ENCODE measurements around the gene OR4K2.
"Not testable (repeated sequence)": the region's sequence is repeated elsewhere in the genome, so short reads cannot be mapped to it uniquely, and the experiment has no call there.

OR4K2 gene, protein sequence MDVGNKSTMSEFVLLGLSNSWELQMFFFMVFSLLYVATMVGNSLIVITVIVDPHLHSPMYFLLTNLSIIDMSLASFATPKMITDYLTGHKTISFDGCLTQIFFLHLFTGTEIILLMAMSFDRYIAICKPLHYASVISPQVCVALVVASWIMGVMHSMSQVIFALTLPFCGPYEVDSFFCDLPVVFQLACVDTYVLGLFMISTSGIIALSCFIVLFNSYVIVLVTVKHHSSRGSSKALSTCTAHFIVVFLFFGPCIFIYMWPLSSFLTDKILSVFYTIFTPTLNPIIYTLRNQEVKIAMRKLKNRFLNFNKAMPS

DNA sequence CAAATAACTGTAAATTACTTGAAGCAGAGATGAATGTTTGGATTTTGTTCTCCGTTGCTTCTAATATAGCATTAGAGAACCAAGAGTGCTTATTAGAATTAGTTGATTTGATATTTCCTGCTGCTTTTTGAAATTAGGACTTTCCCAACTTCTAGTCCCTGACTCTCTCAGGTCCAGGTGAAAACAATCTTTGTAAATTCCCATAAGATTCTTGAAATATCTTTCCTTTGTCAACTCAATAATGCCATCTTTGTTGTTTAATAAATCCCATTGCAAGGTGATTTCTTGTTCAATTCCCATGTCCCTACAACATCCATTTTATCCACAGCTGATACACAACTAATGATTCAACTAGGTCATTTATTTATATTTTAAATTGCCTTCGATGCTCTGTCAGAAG, at the start of gene OR4K2:
Gene OR4K2, plus strand, starts transcription at position 301 of the 400 bp plus-strand sequence. CDS start 1,126 bp downstream, outside the sequence.
- DNase-seq (ENCODE audit: low spot score) = no peak

DNA sequence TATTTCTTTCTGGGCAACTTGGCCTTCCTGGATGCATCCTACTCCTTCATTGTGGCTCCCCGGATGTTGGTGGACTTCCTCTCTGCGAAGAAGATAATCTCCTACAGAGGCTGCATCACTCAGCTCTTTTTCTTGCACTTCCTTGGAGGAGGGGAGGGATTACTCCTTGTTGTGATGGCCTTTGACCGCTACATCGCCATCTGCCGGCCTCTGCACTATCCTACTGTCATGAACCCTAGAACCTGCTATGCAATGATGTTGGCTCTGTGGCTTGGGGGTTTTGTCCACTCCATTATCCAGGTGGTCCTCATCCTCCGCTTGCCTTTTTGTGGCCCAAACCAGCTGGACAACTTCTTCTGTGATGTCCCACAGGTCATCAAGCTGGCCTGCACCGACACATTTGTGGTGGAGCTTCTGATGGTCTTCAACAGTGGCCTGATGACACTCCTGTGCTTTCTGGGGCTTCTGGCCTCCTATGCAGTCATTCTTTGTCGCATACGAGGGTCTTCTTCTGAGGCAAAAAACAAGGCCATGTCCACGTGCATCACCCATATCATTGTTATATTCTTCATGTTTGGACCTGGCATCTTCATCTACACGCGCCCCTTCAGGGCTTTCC, 47.2 kb upstream of the OR4K2 start:
- not testable (repeated sequence) for DNase-seq (ENCODE audit: low spot score)

DNA sequence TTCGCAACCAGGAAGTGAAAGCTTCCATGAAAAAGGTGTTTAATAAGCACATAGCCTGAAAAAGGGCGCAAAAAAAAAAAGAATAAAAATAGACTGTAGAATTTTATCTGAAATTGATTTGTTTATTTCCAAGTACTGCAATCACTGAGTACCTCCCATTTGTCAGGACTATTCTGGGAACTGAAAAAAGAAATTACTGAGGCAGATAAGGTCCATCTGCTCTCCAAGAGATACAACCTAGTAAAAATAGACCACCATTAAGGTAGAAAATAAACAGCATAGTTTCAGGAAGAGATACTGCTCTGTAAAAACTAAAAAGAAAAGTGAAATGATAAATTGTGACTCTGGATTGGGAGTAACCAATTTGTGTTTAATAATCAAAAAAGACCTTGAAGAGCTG, 46.6 kb upstream of the OR4K2 start:
- no peak for DNase-seq (ENCODE audit: low spot score)

DNA sequence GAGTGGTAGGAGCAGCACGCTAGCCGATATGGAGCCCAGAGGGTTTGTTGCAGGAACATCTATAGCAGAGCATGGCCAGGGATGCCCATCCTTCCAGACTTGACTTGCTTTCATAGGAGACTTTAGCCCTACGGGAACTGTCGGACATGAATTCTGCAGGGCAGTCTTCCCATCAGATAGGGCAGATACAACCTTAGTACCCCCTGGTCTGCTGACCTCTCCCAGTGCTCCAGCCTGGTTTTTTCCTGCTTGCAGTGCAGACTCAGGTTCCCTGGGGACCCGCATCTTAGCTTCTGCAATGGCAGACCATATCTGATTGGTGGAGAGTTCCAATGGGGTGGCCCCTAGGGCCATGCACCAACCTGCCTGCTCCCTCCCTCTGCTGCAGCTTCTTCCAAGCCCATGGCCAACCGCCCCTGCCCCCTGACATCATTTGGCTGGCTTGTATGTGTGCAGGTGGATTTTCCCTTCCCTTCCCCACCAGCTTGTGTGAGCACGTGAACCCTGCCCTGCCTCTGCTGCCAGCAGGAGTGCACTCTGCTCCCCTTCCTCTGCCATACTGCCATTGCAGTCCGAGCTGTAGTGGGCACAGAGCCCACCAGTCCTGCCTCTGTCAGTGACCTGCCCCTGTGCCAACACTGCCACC, 40.6 kb upstream of the OR4K2 start:
- DNase-seq (ENCODE audit: low spot score) = not testable (repeated sequence)

DNA sequence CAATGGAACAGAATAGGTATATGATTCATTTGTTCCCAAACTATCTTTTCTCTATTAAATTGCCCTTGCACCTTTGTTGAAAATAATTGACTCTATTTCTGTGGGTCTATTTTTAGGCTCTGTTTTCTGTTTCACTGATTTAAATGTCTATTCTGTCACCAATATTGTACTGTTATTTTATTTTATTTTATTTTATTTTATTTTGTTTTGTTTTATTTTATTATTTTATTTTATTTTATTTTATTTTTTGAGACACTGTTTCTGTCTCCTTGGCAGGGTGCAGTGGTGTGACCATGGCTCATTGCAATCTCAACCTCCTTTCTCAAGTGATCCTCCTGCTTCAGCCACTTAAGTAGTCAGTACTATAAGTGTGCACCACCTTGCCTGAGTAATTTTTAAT, 36.5 kb upstream of the OR4K2 start:
- DNase-seq (ENCODE audit: low spot score) = no peak

DNA sequence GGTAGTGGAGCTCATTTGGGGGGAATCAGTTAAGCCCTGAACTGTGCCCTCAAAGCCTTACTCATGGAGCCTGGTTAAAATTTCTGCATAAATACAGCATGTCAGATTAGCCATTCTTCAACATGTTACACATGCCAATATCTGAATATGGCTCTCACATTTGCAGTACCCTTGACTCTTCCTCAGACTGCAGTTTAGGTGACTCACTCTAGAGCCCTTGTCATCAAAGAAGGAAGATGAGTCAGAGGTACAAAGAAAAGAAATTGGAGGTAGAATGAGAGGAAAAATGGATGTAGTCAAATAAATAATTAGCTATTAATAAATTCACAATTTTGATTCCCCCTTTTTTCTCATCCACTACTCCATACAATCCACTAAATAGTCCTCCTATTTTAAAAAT, 23.6 kb upstream of the OR4K2 start:
- no peak for DNase-seq (ENCODE audit: low spot score)

DNA sequence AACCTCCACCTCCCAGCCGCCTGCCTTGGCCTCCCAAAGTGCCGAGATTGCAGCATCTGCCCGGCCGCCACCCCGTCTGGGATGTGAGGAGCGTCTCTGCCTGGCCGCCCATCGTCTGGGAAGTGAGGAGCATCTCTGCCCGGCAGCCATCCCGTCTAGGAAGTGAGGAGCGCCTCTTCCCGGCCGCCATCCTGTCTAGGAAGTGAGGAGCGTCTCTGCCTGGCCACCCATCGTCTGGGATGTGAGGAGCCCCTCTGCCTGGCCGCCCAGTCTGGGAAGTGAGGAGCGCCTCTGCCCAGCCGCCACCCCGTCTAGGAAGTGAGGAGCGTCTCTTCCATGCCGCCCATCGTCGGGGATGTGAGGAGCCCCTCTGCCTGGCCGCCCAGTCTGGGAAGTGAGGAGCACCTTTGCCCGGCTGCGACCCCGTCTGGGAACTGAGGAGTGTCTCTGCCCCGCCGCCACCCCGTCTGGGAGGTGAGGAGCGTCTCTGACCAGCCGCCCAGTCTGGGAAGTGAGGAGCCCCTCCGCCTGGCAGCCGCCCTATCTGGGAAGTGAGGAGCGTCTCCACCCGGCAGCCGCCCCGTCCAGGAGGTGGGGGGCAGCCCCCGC, 8.8 kb upstream of the OR4K2 start:
- DNase-seq (ENCODE audit: low spot score) = not testable (repeated sequence)

DNA sequence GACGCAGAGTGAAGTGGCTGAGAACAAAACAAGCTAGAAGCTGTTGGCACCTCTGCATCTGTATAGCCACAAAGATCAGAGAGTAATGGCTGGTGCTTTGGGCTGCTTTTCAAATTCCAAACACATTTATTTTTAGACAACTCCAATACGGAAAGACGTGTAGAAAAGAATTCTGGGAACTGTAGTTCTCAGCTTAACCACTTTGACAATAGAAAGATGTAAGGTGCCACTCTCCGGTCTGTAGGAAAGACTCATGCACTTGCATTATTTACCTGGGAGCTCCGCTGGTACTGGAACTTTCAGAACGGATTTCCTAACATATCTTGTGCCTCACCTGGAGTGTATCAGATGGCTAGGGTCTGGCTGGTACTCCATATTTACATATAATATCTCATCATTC, 1.8 kb upstream of the OR4K2 start:
- no peak for DNase-seq (ENCODE audit: low spot score)

DNA sequence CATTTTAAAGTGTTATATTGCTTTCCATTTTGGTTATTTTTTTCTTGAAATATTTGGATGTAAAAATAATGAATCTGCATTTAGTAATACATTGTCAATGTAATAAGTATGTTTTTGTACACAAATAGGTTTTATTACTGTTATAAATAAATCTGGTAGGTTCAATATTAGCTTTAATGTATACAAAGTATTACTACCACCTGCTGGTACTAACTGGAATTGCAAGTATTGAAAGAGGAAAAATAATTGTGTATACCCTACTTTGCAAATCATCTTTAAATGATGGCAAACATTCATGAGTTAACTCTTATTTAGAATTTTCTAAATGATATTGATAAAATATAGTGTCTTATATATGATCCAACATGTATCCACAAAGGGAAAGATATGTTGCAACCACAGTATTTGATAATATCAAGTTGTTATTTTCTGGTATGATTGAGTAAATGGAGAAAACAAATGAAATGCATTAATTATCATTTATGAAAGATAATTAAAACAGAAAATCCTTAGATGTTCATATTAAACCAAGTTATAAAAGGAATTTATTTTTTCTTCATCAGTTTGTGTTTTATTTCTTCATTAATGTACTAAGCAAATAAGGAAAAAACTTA, 3.2 kb downstream of the OR4K2 start:
- no peak for DNase-seq (ENCODE audit: low spot score)

DNA sequence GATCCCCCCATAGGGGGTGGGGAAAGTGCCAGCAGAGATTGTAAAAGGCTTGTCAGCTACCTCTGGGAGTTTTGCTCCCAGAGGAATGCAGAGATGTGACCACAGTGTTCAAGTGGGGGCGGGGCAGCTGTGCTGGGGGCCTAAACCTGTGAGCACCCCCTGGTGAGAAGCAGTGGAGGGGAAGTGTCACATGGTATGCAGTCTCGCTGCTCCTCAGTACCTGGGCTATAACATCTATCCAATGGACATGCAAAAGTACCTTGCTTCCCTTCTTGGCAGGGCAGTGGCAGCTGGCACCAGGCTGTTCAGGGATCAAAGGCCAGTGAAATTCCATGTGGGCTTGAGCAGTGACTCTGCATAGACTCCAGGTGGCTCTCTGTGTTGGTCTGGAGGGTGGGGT, 20.3 kb downstream of the OR4K2 start:
- no peak for DNase-seq (ENCODE audit: low spot score)

DNA sequence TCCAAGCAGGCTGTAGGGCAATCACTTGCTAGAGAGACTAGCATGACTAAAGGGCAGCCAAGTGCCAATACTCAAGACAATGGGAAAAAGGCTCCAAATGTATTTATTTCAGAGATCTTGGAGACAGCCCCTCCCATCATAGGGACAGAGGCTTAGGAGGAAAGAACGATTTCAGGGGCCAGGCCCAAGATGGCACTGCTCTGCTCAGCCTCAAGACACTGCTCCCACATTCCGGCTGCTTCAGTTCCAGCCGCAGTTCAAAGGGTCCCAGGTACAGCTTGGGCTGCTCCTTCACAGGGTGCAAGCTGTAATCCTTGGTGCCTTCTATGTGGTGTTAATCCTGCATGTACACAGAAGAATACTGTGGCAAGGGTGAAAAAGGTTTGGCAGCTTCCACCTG, 26.1 kb downstream of the OR4K2 start:
- DNase-seq (ENCODE audit: low spot score) = no peak

DNA sequence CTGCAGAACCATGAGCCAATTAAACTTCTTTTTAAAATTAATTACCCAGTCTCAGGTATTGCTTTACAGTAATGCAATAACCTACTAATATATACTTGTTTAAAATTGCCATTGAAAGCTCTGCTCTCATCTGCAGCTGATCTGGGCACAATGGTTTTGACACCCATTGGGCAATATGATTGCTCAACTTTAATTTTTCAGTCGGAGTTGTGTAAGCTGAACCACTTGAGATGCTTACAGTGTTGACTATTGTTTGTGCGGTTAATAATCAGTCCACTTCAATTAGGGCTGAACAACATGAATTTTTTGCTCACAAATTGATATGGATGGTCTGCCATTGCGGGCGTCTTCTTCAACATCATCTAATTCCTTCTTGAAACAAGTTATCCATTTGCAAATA, 27.5 kb downstream of the OR4K2 start:
- no peak for DNase-seq (ENCODE audit: low spot score)

DNA sequence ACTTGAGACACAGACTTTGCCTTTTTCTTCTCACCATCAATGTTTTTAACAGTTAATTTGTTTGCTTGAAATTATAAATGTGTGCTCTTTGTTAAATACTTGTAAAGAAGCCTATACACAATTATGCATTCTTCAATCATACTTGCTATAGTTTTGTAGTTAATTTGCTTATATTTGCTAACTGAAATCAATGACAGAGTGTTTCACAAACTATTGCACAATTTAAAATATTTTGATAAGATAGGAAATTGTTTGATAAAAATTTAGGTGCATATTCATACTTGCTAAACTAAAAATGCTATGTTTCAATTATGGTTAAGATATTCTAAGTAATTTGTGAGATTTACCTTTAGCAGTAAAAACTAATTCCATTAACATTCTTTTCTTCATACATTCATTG, 31.7 kb downstream of the OR4K2 start:
- DNase-seq (ENCODE audit: low spot score) = no peak

DNA sequence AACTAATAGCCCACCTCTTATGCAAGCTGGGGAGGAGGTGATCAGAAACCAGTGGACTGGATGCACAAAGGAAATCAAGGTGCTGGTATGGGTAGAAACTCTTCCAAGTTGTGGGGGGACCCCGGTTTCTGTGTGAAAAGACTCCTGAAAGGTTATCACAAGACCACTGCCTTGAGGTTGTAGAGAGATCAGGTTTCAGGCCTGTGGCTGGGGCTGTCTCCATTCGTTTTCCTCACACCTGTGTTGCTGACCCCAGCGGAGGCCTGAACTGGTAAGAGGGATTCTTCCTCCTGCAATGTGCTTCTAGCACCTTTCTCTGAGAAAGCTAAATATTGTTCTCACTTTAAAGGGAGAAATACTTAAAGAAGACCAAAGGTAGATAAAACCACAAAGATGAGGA, 36.2 kb downstream of the OR4K2 start:
- DNase-seq (ENCODE audit: low spot score) = no peak

DNA sequence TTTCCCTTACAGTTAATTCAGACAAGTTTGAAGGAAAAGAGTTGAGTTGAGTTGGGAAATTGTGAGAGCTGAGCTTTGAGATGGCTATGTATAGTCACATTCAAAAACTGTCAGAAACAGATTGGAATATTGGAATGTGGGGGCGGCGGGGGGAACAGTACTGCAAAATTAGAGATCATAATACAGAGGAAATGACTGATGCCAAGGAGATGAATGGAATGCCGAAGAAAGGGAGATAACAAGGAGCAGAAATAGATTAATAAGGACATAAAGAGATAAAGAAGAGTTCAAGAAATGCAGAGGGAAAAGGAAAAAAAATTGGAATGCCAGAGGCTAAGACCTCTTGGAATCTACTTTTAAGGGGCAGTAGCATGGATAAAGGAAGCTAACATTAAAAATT, 42.3 kb downstream of the OR4K2 start:
- no peak for DNase-seq (ENCODE audit: low spot score)

DNA sequence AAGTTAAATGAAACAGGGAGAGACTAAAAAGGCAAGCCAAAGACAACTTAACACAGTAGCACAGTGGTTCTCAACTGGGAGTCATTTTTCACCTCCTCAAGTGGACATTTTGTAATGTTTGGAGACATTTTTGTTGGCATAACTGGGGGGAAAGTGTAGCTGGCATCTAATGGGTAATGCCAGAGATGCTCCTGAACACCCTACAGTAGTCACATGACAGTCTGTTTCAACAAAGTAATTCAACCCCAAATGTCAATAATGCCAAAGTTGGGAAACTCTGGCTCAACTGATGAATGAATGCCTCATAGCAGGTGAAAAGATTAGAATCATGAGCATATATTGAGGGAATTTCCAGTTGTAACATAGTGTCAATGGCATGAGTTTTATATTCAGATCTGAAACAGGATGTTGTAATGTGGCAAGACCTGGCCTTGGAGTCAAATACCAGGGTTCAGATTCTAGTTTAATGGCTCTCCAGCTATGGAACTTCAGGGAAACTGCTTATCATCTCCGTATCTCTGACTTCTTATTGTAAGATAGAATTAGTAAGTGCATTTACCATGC, 43.1 kb downstream of the OR4K2 start:
- no peak for DNase-seq (ENCODE audit: low spot score)

DNA sequence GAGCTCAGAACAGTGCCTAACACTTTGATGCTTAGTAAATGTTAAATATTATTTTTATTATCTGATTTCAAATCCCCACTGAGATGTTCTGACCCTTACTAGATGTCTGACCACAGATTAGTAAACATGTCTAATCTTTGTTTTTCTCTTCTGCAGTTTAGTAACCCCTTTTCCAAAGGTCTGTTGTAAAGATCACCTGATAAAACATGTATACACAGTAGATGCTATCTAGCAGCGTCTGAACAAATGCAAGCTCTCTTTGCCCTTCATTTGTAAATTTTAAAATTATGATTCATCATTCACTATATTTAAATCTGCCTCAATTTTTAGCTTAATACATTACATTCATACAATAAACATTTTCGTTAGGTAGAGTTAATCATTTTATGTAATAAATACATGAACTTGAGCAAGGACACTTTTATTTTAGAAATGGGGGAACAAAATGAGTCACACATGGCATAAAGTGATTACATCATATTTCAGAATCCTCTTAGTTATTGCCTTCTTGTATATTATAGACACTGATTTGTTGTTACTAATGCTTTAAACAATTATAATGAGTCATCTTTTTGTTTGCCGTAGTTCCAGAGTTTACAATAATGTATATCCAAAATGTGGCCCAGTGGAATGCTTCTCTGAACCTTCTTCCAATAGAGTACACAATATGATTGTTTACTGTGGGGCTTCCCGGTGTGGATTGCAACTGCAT, 43.8 kb downstream of the OR4K2 start:
- no peak for DNase-seq (ENCODE audit: low spot score)

DNA sequence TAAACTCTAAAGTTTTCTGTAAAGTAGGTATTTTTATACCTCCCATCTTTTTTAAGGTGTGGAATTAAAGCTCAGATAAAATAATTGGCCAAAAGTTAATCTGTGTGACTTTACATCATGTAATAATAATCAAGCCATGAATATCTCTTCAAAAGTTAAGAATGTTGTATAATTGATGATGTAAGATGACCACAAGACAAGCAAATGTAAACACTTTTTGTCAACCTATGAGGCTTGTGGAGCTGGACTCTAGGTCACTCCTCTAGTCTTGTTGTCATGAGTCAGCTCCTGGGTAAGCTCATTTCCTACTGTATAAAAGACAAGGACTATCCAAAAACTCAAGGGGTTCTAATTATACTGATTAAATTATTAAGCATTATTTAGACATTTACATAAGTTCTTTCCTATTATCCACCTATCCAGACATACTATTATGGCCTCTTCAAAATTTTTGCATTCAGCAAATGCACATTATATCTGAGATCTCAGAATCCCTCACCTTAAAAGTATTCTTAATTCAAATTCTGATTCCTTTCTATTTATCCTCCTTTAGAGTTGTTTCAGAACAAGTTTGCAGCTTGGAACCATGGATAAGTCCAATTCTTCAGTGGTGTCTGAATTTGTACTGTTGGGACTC, 45.2 kb downstream of the OR4K2 start, which contains the start of gene OR4K5:
Gene OR4K5, plus strand, starts transcription at position 587 of the 637 bp plus-strand sequence. Its CDS starts 0 bp downstream, at position 587.
- no peak for DNase-seq (ENCODE audit: low spot score)

DNA sequence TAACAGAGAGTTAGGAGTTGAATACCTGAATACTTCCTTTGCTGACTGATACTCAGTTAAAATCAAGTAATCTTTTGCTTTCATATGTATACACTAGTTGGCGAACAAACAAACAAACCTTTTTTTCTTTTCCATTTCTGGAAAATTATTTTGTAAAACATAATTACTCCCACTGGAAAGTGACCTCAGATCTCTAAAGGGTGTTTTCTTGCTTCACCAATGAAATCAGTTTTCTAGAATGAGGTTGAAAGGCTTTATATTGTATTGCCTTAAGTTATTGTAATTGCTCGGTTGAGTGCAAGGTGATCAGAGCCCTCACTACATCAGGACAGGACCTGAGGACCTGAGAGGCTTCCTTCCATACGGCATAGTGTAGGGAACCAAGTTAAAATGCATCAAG, 55.7 kb downstream of the OR4K2 start, which contains the start of gene OR4K1:
Gene OR4K1, plus strand, starts transcription at position 301 of the 400 bp plus-strand sequence. CDS start 4,750 bp downstream, outside the sequence.
- DNase-seq (ENCODE audit: low spot score) = no peak
